HG03139 (cell line): Measurements from ENCODE around the gene COMMD3.
A peak's percentile ranks its signal among the peaks of the same experiment; 100 is the strongest.
"Not testable (repeated sequence)": the region's sequence is repeated elsewhere in the genome, so short reads cannot be mapped to it uniquely, and the experiment has no call there.

Experiments used
- ATAC-seq: cut with Tn5 transposase; IDR thresholded peaks from one replicate; pipeline ENCODE4 v1.9.1; 2021; ENCODE audit not compliant: unreplicated experiment

The COMMD3 gene

GRCh38 chr10:22338185-22338900 is 22.2 kb downstream of the COMMD3 start:
- no peak for ATAC-seq

GRCh38 chr10:22338931-22339330 is 22.7 kb downstream of the COMMD3 start:
- no peak for ATAC-seq

GRCh38 chr10:22339761-22340328 is 23.7 kb downstream of the COMMD3 start:
- ATAC-seq: no peak

GRCh38 chr10:22340329-22341189 is 24.4 kb downstream of the COMMD3 start:
- peak; percentile 46 for ATAC-seq

GRCh38 chr10:22341190-22341925 is 25.2 kb downstream of the COMMD3 start:
- peak; percentile 10 for ATAC-seq

- ATAC-seq: no peak
These were observed 25.7 kb downstream of the COMMD3 start for GRCh38 chr10:22341926-22342196.

GRCh38 chr10:22342421-22342820 is 26.2 kb downstream of the COMMD3 start:
- ATAC-seq: no peak

- ATAC-seq: no peak
These were observed 27.5 kb downstream of the COMMD3 start for GRCh38 chr10:22343731-22344130.

GRCh38 chr10:22344249-22344648 is 28.1 kb downstream of the COMMD3 start:
- no peak for ATAC-seq

GRCh38 chr10:22344781-22345300 is 28.7 kb downstream of the COMMD3 start:
- ATAC-seq: no peak

GRCh38 chr10:22345301-22346095 is 29.3 kb downstream of the COMMD3 start, which contains the start of gene SPAG6:
TSS of gene SPAG6 (plus strand) at chr10:22345496. CDS start at chr10:22345612, 116 bp downstream.
- ATAC-seq: no peak

GRCh38 chr10:22346096-22346661 is 30.0 kb downstream of the COMMD3 start:
- no peak for ATAC-seq

- ATAC-seq: no peak
These were observed 33.6 kb downstream of the COMMD3 start for GRCh38 chr10:22349755-22350154.

GRCh38 chr10:22351131-22351703 is 35.0 kb downstream of the COMMD3 start:
- ATAC-seq: no peak

- no peak for ATAC-seq
These were observed 40.2 kb downstream of the COMMD3 start for GRCh38 chr10:22356324-22356873.

- ATAC-seq: not testable (repeated sequence)
These were observed 41.6 kb downstream of the COMMD3 start for GRCh38 chr10:22357770-22358169.

- ATAC-seq: no peak
These were observed 47.1 kb downstream of the COMMD3 start for GRCh38 chr10:22363305-22363704.

GRCh38 chr10:22364407-22365140 is 48.4 kb downstream of the COMMD3 start:
- ATAC-seq: no peak

- ATAC-seq: peak; percentile 65
These were observed 49.0 kb downstream of the COMMD3 start for GRCh38 chr10:22365233-22365632.
